CD14-positive monocyte (primary cell): ENCODE measurements around the gene BDH2. TPM values are rescaled to one million over a fixed set of nuclear protein-coding genes. Genes with fewer than 3 reads are reported as not detected.

Experiments
- DNase-seq, 3 donors: peaks; one replicate each; pipeline ENCODE4 v3.0.0-alpha.2; 2011 to 2022
- H2AFZ ChIP-seq: 2 replicates; pipeline ENCODE4 v1.6.0; 2012; ENCODE audit warnings: mild to moderate bottlenecking, low read depth, low read length, inconsistent platforms; ENCODE audit not compliant: insufficient read depth, poor library complexity, severe bottlenecking
- H3K27ac ChIP-seq, 2 donors: 1 replicate in 1 of 2; 2 replicates in 1 of 2; pipeline ENCODE4 v1.5.1; 2012 to 2013; ENCODE audit warnings: low read length in 2 of 2, control low read depth in 1 of 2, inconsistent platforms in 1 of 2, low read depth in 1 of 2, mild to moderate bottlenecking in 1 of 2
- H3K27me3 ChIP-seq, 2 donors: one replicate each; pipeline versions ENCODE4 v1.6.0 to v1.6.1; 2011 to 2013; ENCODE audit warnings: low read length in 2 of 2; ENCODE audit not compliant: control insufficient read depth in 2 of 2, insufficient read depth in 2 of 2
- H3K36me3 ChIP-seq, 2 donors: replicated peaks in 1 of 2; 1 replicate in 1 of 2; 2 replicates in 1 of 2; pipeline versions ENCODE4 v1.5.1 to v1.6.1; 2012 to 2013; ENCODE audit warnings: low read length in 2 of 2, control low read depth in 1 of 2, inconsistent platforms in 1 of 2, mild to moderate bottlenecking in 1 of 2; ENCODE audit not compliant: insufficient read depth in 2 of 2, control insufficient read depth in 1 of 2
- H3K4me1 ChIP-seq, 2 donors: 1 replicate in 1 of 2; 2 replicates in 1 of 2; pipeline versions ENCODE4 v1.5.1 to v1.6.1; 2012 to 2013; ENCODE audit warnings: low read length in 2 of 2, control low read depth in 1 of 2, inconsistent platforms in 1 of 2, mild to moderate bottlenecking in 1 of 2, moderate library complexity in 1 of 2; ENCODE audit not compliant: insufficient read depth in 2 of 2, control insufficient read depth in 1 of 2
- H3K4me2 ChIP-seq: replicated peaks from 2 replicates; pipeline ENCODE3; 2012; ENCODE audit warnings: low read length, moderate library complexity, mild to moderate bottlenecking; ENCODE audit not compliant: poor library complexity, severe bottlenecking; ENCODE audit errors: extremely low read depth
- H3K4me3 ChIP-seq, 3 experiments: fragments of 200-600 bp in 1 of 3; sonication (generic) in 1 of 3; replicated peaks in 1 of 3; 1 replicate in 2 of 3; 2 replicates in 1 of 3; pipeline ENCODE4 v1.5.1; 2011 to 2013; ENCODE audit warnings: low read length in 3 of 3, mild to moderate bottlenecking in 3 of 3, control low read depth in 2 of 3, low read depth in 2 of 3, inconsistent platforms in 1 of 3, moderate library complexity in 1 of 3
- H3K79me2 ChIP-seq: 2 replicates; pipeline ENCODE4 v1.6.0; 2012; ENCODE audit warnings: mild to moderate bottlenecking, control low read depth, inconsistent platforms, low read length, moderate library complexity; ENCODE audit not compliant: insufficient read depth
- H3K9ac ChIP-seq: 2 replicates; pipeline ENCODE4 v1.6.0; 2017; ENCODE audit warnings: low read length, mild to moderate bottlenecking; ENCODE audit not compliant: insufficient read depth, poor library complexity, severe bottlenecking
- H3K9me3 ChIP-seq, 2 donors: replicated peaks in 1 of 2; 1 replicate in 1 of 2; 2 replicates in 1 of 2; pipeline versions ENCODE4 v1.5.1 to v1.6.1; 2012 to 2013; ENCODE audit warnings: low read length in 2 of 2, control low read depth in 1 of 2; ENCODE audit not compliant: control insufficient read depth in 1 of 2, insufficient read depth in 1 of 2
- H4K20me1 ChIP-seq: 2 replicates; pipeline ENCODE4 v1.6.0; 2012; ENCODE audit warnings: mild to moderate bottlenecking, low read length, control low read depth, moderate library complexity; ENCODE audit not compliant: insufficient read depth
- H3K27ac Mint-ChIP-seq, 7 donors: one replicate each; pipeline ENCODE4 v1.8.0; 2020; ENCODE audit warnings: mild to moderate bottlenecking in 7 of 7, mixed read lengths in 7 of 7, moderate library complexity in 6 of 7, inconsistent platforms in 2 of 7
- H3K27me3 Mint-ChIP-seq, 3 donors: one replicate each; pipeline ENCODE4 v1.8.0; 2021 to 2022; ENCODE audit warnings: low read depth in 3 of 3, mild to moderate bottlenecking in 3 of 3, mixed read lengths in 3 of 3, moderate library complexity in 3 of 3, inconsistent platforms in 1 of 3
- H3K36me3 Mint-ChIP-seq, 2 donors: one replicate each; pipeline ENCODE4 v1.8.0; 2020; ENCODE audit warnings: mixed read lengths in 2 of 2, inconsistent platforms in 1 of 2, mild to moderate bottlenecking in 1 of 2
- H3K4me1 Mint-ChIP-seq: one replicate; pipeline ENCODE4 v1.8.0; 2020; ENCODE audit warnings: mild to moderate bottlenecking, mixed read lengths
- H3K4me3 Mint-ChIP-seq, 2 donors: one replicate each; pipeline ENCODE4 v1.8.0; 2020; ENCODE audit warnings: mild to moderate bottlenecking in 2 of 2, mixed read lengths in 2 of 2, moderate library complexity in 1 of 2
- H3K9me3 Mint-ChIP-seq, 7 donors: one replicate each; pipeline ENCODE4 v1.8.0; 2020 to 2022; ENCODE audit warnings: mixed read lengths in 7 of 7, mild to moderate bottlenecking in 6 of 7, moderate library complexity in 6 of 7, inconsistent platforms in 2 of 7
- CTCF ChIP-seq: fragments of 200-600 bp; IDR thresholded peaks from one replicate; pipeline ENCODE4 v1.8.0; 2022; ENCODE audit warnings: antibody characterized with exemption, mild to moderate bottlenecking
- WGBS: methylation state at CpG from one replicate; pipeline ENCODE4 v1.1.5; 2013; ENCODE audit warnings: missing lambda C conversion rate; ENCODE audit not compliant: insufficient coverage; 5-methylcytosine and 5-hydroxymethylcytosine counted together
- intact Hi-C, 2 donors: fragments of 100-400 bp; cut with micrococcal nuclease; formaldehyde crosslinking; loops; one replicate each; pipeline versions ENCODE4 v1.15.0 to v1.15.1; 2023
- polyA plus RNA-seq, 3 donors: library from polyadenylated mRNA; depleted of rRNA in 1 of 3; unstranded in 2 of 3; stranded (reverse) in 1 of 3; fragments of 300-500 nt in 2 of 3; fragments of >200 nt in 1 of 3; fragmentation: Illumina TruSeq in 2 of 3; gene quantifications; 1 replicate in 2 of 3; 2 replicates in 1 of 3; pipeline ENCODE4 v1.2.3, GENCODE V29; 2012 to 2021

Gene BDH2
- polyA plus RNA-seq, 3 donors: 6.2 to 8.5 (median 6.8) TPM

- intact Hi-C loops: no loop called here
- H3K27ac Mint-ChIP-seq: no peak overlapping the region
- H4K20me1 ChIP-seq: no peaks in the 10 kb centered on the region
- no peaks in the 10 kb centered on the region for H3K36me3 Mint-ChIP-seq
- H3K4me3 ChIP-seq: no peak overlapping the region
- no peak overlapping the region for H2AFZ ChIP-seq
- no peak overlapping the region for H3K9ac ChIP-seq
- no peaks in the 10 kb centered on the region for H3K4me1 Mint-ChIP-seq
- H3K4me2 ChIP-seq: no peak overlapping the region
- 100% methylated on average over 1 of the region's 3 CpGs for WGBS
- H3K27ac ChIP-seq: no peak overlapping the region
- no peaks in the 10 kb centered on the region for H3K4me1 ChIP-seq
- DNase-seq: no peak
- H3K27me3 ChIP-seq: no peaks in the 10 kb centered on the region
- no peaks in the 10 kb centered on the region for H3K27me3 Mint-ChIP-seq
- no peaks in the 10 kb centered on the region for H3K36me3 ChIP-seq
- no peaks in the 10 kb centered on the region for H3K9me3 ChIP-seq
- no peaks in the 10 kb centered on the region for H3K79me2 ChIP-seq
- no peak overlapping the region for H3K4me3 Mint-ChIP-seq
- peaks cover 0 to 2% (median 0%) of the 10 kb centered on the region in 7 donors for H3K9me3 Mint-ChIP-seq
- TF ChIP-seq CTCF: no peak
Measured at GRCh38 chr4:103030791-103031190, 68.8 kb downstream of the BDH2 start.

DNA sequence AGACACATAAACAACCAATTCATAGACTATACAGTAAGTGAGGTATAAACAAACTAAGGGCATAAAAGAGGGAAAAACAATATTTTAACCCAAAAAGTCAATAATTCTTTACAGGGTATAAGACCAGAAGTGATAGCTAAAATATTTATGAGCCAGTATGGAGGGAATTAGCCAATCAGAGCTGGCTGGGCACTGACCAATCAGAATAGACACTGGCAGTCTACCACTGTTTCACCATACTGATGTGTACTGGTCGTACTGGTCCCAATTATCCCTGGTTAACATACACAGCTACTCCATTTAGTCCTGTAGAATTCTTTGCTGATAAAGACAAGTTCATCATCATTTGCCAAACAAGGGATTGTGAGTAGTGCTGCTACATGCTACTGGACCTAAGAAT lies 70.3 kb downstream of the BDH2 start:
- Histone ChIP-seq H3K9ac (no peak overlapping the region), H3K27ac (no peak overlapping the region), H3K4me3 (no peak overlapping the region), H4K20me1 (no peaks in the 10 kb centered on the region), H3K27me3 (no peaks in the 10 kb centered on the region), H3K79me2 (no peaks in the 10 kb centered on the region), H3K9me3 (no peaks in the 10 kb centered on the region), H3K4me1 (no peaks in the 10 kb centered on the region), H3K4me2 (no peak overlapping the region), H3K36me3 (no peaks in the 10 kb centered on the region), H2AFZ (no peak overlapping the region)
- Mint-ChIP-seq H3K36me3 (no peaks in the 10 kb centered on the region), H3K4me1 (no peaks in the 10 kb centered on the region), H3K9me3 (no peaks in the 10 kb centered on the region), H3K27ac (no peak overlapping the region), H3K4me3 (no peak overlapping the region), H3K27me3 (no peaks in the 10 kb centered on the region)
- no peak for TF ChIP-seq CTCF
- intact Hi-C loops: no loop called here
- no CpG with 5 or more reads among the region's 1 CpG for WGBS
- no peak for DNase-seq

Other genes starting within 250 kb of the BDH2 start
- gene CISD2, start 230.8 kb downstream of the BDH2 start, polyA plus RNA-seq: 10 to 100 TPM in 2 of 3 donors, 1 to 10 TPM in 1; 4.5 to 30.2 (median 29.1) TPM
- gene SLC9B1, start 80.1 kb downstream of the BDH2 start, polyA plus RNA-seq: 1 to 10 TPM in 1 of 3 donors, under 1 TPM in 2; 0.13 to 1.5 (median 0.47) TPM
- gene SLC9B2, start 23.1 kb downstream of the BDH2 start, polyA plus RNA-seq: under 1 TPM; 0.38 to 0.59 (median 0.48) TPM
- under 1 TPM; 0.03 to 0.17 (median 0.07) TPM for gene CENPE, start 98.5 kb upstream of the BDH2 start, polyA plus RNA-seq